ENCODE data around the gene PLCE1. TPM values are rescaled to one million over a fixed set of nuclear protein-coding genes. Genes with fewer than 3 reads are reported as not detected.

Gene PLCE1
- total and polyA plus RNA-seq, 10 of the 15 experiments (the other 5 are each of a cell fraction or from before 2014, with no cell fraction given), result under 0.01 to 1.2 (median 0.03) TPM

- Histone ChIP-seq H3K4me3 (no peak overlapping the region), H3K4me1 (ENCODE audit: control insufficient read depth, insufficient read depth, low read length) (no peaks in the 10 kb centered on the region), H3K79me2 (ENCODE audit: control insufficient read depth, insufficient read depth, low read length) (no peaks in the 10 kb centered on the region), H4K20me1 (ENCODE audit: control insufficient read depth, insufficient read depth) (no peaks in the 10 kb centered on the region), H3K9ac (ENCODE audit: control insufficient read depth, insufficient read depth, low read length) (no peak overlapping the region), H3K36me3 (ENCODE audit: control insufficient read depth in 2 of 2, insufficient read depth in 2 of 2, low read length in 1 of 2) (no peaks in the 10 kb centered on the region), H3K9me3 (replicated peaks; ENCODE audit: control insufficient read depth, insufficient read depth, low read length) (no peaks in the 10 kb centered on the region), H3K27ac (ENCODE audit: control insufficient read depth, insufficient read depth) (no peak overlapping the region), H3K4me2 (ENCODE audit: control insufficient read depth, insufficient read depth) (no peak overlapping the region), H3K27me3 (replicated peaks in 1 of 2; ENCODE audit: control insufficient read depth in 2 of 2, insufficient read depth in 2 of 2, low read length in 1 of 2) (no peaks in the 10 kb centered on the region), H2AFZ (ENCODE audit: control insufficient read depth, low read depth, low read length) (no peak overlapping the region)
- SMC1A ChIA-PET (ENCODE audit: uncharacterized antibody, unreplicated experiment), result no interaction called here
- BruUV-seq (replicated peaks), result no TSS peak
- ATAC-seq, result no peak
- intact Hi-C loops (cut with micrococcal nuclease; ENCODE audit: unreplicated experiment), result no loop called here
- RAD21 ChIA-PET (ENCODE audit: unreplicated experiment), result no interaction called here
- 0% methylated on average over 2 of the region's 2 CpGs for WGBS (ENCODE audit: insufficient coverage, insufficient replicate concordance, low lambda C conversion rate, missing lambda C conversion rate)
- no peak for TF ChIP-seq SP1 (IDR thresholded peaks at IDR 0.05; ENCODE audit: low read depth, low read length)
- no peak for TF ChIP-seq PML (IDR thresholded peaks at IDR 0.05; ENCODE audit: low read length)
- TF ChIP-seq, protein P1, sequence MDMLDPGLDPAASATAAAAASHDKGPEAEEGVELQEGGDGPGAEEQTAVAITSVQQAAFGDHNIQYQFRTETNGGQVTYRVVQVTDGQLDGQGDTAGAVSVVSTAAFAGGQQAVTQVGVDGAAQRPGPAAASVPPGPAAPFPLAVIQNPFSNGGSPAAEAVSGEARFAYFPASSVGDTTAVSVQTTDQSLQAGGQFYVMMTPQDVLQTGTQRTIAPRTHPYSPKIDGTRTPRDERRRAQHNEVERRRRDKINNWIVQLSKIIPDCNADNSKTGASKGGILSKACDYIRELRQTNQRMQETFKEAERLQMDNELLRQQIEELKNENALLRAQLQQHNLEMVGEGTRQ (IDR thresholded peaks at IDR 0.05; ENCODE audit: borderline replicate concordance, low read depth, low read length), result no peak
- TF ChIP-seq BACH1 (IDR thresholded peaks at IDR 0.05; ENCODE audit: borderline replicate concordance), result no peak
- no peak for TF ChIP-seq NR2C1 (IDR thresholded peaks at IDR 0.05)
- no peak for TF ChIP-seq POU2F2 (IDR thresholded peaks at IDR 0.05; ENCODE audit: borderline replicate concordance, low read depth, low read length)
- TF ChIP-seq RFX5 (IDR thresholded peaks at IDR 0.05; ENCODE audit: low read depth, low read length), result no peak
- TF ChIP-seq BCLAF1 (IDR thresholded peaks at IDR 0.05), result no peak
- no peak for DNase-seq (ENCODE audit: low read depth, low spot score)
- CTCF ChIA-PET, result no interaction called here
- FAIRE-seq, result no peak
- in situ Hi-C loops (cut with MboI), result no loop called here
- POLR2A ChIA-PET, result no interaction called here
These were observed 11.3 kb downstream of the PLCE1 start for GRCh38 chr10:94005050-94005449.

All from GM12878 (cell line).